ENCODE measurements around the gene PXDC1. TPM values are rescaled to one million over a fixed set of nuclear protein-coding genes. Genes with fewer than 3 reads are reported as not detected.
"Not testable (repeated sequence)": the region's sequence is repeated elsewhere in the genome, so short reads cannot be mapped to it uniquely, and the experiment has no call there.

The PXDC1 gene
- total RNA-seq, 1 experiment from 2014 or later, result 30.8 TPM

DNA sequence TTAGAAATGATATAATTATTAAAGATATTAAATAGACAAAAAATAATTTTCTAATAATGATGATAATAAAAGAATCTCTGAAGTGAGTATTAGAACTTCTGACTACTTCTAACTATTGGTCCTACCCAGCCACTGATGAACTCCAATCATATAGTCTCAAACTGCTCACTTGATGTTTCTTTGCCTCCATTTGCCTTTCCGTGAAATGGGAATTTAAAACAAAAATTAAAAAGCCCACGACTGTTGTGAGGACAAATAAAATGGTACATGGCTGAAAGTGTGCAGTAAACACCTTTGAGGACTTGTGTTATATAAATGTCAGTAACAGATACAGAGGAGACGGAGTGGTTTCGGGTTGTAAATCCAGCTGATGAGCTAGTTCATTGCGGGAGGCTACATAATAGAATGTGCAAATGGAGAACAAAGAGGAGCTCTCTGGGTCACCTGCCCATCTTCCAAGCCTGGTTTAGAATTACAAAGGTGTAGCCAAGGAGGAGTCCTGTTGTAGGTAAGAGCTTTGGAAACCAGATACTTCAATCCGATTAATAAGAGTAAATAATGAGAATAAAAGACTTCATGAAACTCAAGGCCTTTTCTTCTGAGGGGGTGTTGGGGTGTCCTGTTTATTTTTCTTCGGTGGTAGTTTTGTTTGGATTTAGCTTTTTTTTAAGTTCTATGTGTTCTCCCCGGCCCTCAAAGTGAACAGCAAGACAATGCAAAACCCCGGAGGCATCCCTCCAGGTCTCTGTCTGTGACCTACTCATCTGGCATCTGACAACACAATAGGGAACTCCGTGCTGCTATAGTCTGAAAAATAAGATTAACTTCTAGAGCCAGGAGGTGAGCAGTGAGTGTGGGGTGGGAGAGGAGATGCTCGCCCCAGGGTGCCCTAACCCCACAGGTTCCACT, 4.4 kb upstream of the PXDC1 start:
- Histone ChIP-seq H3K4me3 (no peak overlapping the region), H3K79me2 (ENCODE audit: low read depth) (peaks cover 3% of the 10 kb centered on the region; the same call in 1 of the 2 replicates), H2AFZ (no peak overlapping the region), H3K27ac (no peak overlapping the region), H3K27me3 (ENCODE audit: insufficient read depth, low read depth) (no peaks in the 10 kb centered on the region), H3K9me3 (ENCODE audit: insufficient read depth, low read depth) (no peaks in the 10 kb centered on the region), H3K36me3 (ENCODE audit: low read depth) (no peaks in the 10 kb centered on the region), H3F3A (ENCODE audit: insufficient read depth, low read depth) (peaks cover 4% of the 10 kb centered on the region; the same call in 1 of the 2 replicates), H4K20me1 (ENCODE audit: insufficient read depth) (no peaks in the 10 kb centered on the region), H3K4me1 (replicated peaks; ENCODE audit: insufficient read depth) (no peaks in the 10 kb centered on the region), H3K4me2 (no peak overlapping the region), H3K9me2 (ENCODE audit: insufficient read depth) (no peaks in the 10 kb centered on the region)
- intact Hi-C loops (cut with micrococcal nuclease; ENCODE audit: unreplicated experiment), result no loop called here
- BruUV-seq (replicated peaks), result no TSS peak
- ChIA-PET POLR2A (ENCODE audit: unreplicated experiment) (interaction anchor here (0.5 to 1.0 kb wide), 5 partner anchors 11 to 341 kb away, joined by 3 to 12 read pairs (median 4); no protein-coding TSS in a partner anchor), CTCF (interaction anchor here (0.7 kb wide), 1 partner anchor 223 kb away, joined by 6 read pairs; no protein-coding TSS in a partner anchor)
- no peak for DNase-seq
- TF ChIP-seq EZH2 (IDR thresholded peaks at IDR 0.05; ENCODE audit: low read depth) (no peak), CTCF (conservative IDR thresholded peaks at IDR 0.05) (no peak)

- Histone ChIP-seq H4K20me1 (ENCODE audit: insufficient read depth) (no peaks in the 10 kb centered on the region), H3K4me1 (replicated peaks; ENCODE audit: insufficient read depth) (no peaks in the 10 kb centered on the region), H3K9me2 (ENCODE audit: insufficient read depth) (no peaks in the 10 kb centered on the region), H3K36me3 (ENCODE audit: low read depth) (no peaks in the 10 kb centered on the region), H3K4me2 (no peak overlapping the region), H3K9me3 (ENCODE audit: insufficient read depth, low read depth) (no peaks in the 10 kb centered on the region), H3K4me3 (no peak overlapping the region), H3F3A (ENCODE audit: insufficient read depth, low read depth) (peaks cover 6% of the 10 kb centered on the region; the same call in 1 of the 2 replicates), H3K27me3 (ENCODE audit: insufficient read depth, low read depth) (no peaks in the 10 kb centered on the region), H2AFZ (no peak overlapping the region), H3K27ac (no peak overlapping the region), H3K79me2 (ENCODE audit: low read depth) (peaks cover 9% of the 10 kb centered on the region; the same call in 1 of the 2 replicates)
- no peak for DNase-seq
- CTCF ChIA-PET, result no interaction called here
- no TSS peak for BruUV-seq (replicated peaks)
- no peak for TF ChIP-seq EZH2 (IDR thresholded peaks at IDR 0.05; ENCODE audit: low read depth)
- TF ChIP-seq CTCF (conservative IDR thresholded peaks at IDR 0.05), result no peak
- POLR2A ChIA-PET (ENCODE audit: unreplicated experiment), result interaction anchor here (0.7 kb wide), 1 partner anchor 32 kb away, joined by 4 read pairs; no protein-coding TSS in a partner anchor
- intact Hi-C loops (cut with micrococcal nuclease; ENCODE audit: unreplicated experiment), result no loop called here
These were observed 3.3 kb upstream of the PXDC1 start for GRCh38 chr6:3754776-3755175.

GRCh38 chr6:3754032-3754725, 2.7 kb upstream of the PXDC1 start:
- H3K4me3 ChIP-seq; POLR2A ChIA-PET (ENCODE audit: unreplicated experiment); H3K4me1 ChIP-seq (replicated peaks; ENCODE audit: insufficient read depth); H3K4me2 ChIP-seq; H2AFZ ChIP-seq; H3K9me2 ChIP-seq (ENCODE audit: insufficient read depth); H3K27ac ChIP-seq; H3K36me3 ChIP-seq (ENCODE audit: low read depth); CTCF ChIA-PET; H3K9me3 ChIP-seq (ENCODE audit: insufficient read depth, low read depth); H4K20me1 ChIP-seq (ENCODE audit: insufficient read depth); H3F3A ChIP-seq (ENCODE audit: insufficient read depth, low read depth); intact Hi-C loops (cut with micrococcal nuclease; ENCODE audit: unreplicated experiment); H3K27me3 ChIP-seq (ENCODE audit: insufficient read depth, low read depth); BruUV-seq (replicated peaks); DNase-seq: not testable (repeated sequence)
- H3K79me2 ChIP-seq (ENCODE audit: low read depth), result peaks cover 14% of the 10 kb centered on the region; the same call in 1 of the 2 replicates
